ENCODE results near the gene SCN9A. TPM values are rescaled to one million over a fixed set of nuclear protein-coding genes. Genes with fewer than 3 reads are reported as not detected.
"Not testable (repeated sequence)": the region's sequence is repeated elsewhere in the genome, so short reads cannot be mapped to it uniquely, and the experiment has no call there.

SCN9A gene
- total RNA-seq, 2 experiments from 2014 or later: 0.14 to 0.17 TPM

DNA sequence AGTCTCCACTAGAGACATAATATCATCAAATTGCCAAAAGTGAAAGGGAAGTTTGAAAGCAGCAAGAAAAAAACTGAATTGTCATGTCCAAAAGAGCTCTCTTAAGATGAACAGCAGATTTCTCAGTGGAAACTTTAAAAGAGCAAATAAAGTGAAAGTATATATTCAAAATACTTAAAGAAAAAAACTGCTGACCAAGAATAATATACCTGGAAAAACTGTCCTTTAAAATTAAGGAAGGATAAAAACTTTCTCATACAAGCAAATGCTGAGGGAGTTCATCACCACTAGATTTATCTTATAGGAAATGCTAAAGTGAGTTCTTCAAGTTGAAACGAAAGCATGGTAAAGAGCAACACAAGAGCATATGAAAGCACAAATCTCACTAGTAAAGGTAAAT, 164.7 kb downstream of the SCN9A start:
- DNase-seq (no peak), ATAC-seq (ENCODE audit: poor library complexity) (no peak)
- Histone ChIP-seq H3K27me3 (ENCODE audit: control insufficient read depth in 1 of 2, insufficient read depth in 2 of 2, low read length in 2 of 2) (no peaks in the 10 kb centered on the region), H3K9me3 (ENCODE audit: control insufficient read depth in 1 of 2, insufficient read depth in 1 of 2, low read length in 2 of 2) (peaks cover 0 to 10% of the 10 kb centered on the region in 2 experiments), H3K36me3 (ENCODE audit: insufficient read depth, low read length) (no peaks in the 10 kb centered on the region), H3K4me3 (ENCODE audit: low read length) (no peak overlapping the region), H3K27ac (ENCODE audit: low read depth in 1 of 2, low read length in 2 of 2) (no peak overlapping the region), H3K4me1 (ENCODE audit: insufficient read depth, low read length) (no peaks in the 10 kb centered on the region)
- intact Hi-C loops (cut with DNase I, micrococcal nuclease): no loop called here
- Mint-ChIP-seq H3K4me1 (ENCODE audit: low read depth) (no peaks in the 10 kb centered on the region), H3K4me3 (no peak overlapping the region), H3K36me3 (ENCODE audit: low read depth) (no peaks in the 10 kb centered on the region), H3K27ac (no peak overlapping the region), H3K9me3 (peaks cover 15% of the 10 kb centered on the region), H3K27me3 (no peaks in the 10 kb centered on the region)
- TF ChIP-seq, protein P1, sequence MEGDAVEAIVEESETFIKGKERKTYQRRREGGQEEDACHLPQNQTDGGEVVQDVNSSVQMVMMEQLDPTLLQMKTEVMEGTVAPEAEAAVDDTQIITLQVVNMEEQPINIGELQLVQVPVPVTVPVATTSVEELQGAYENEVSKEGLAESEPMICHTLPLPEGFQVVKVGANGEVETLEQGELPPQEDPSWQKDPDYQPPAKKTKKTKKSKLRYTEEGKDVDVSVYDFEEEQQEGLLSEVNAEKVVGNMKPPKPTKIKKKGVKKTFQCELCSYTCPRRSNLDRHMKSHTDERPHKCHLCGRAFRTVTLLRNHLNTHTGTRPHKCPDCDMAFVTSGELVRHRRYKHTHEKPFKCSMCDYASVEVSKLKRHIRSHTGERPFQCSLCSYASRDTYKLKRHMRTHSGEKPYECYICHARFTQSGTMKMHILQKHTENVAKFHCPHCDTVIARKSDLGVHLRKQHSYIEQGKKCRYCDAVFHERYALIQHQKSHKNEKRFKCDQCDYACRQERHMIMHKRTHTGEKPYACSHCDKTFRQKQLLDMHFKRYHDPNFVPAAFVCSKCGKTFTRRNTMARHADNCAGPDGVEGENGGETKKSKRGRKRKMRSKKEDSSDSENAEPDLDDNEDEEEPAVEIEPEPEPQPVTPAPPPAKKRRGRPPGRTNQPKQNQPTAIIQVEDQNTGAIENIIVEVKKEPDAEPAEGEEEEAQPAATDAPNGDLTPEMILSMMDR (IDR thresholded peaks at IDR 0.05): no peak
- ChIA-PET POLR2A (no interaction called here), CTCF (no interaction called here)

DNA sequence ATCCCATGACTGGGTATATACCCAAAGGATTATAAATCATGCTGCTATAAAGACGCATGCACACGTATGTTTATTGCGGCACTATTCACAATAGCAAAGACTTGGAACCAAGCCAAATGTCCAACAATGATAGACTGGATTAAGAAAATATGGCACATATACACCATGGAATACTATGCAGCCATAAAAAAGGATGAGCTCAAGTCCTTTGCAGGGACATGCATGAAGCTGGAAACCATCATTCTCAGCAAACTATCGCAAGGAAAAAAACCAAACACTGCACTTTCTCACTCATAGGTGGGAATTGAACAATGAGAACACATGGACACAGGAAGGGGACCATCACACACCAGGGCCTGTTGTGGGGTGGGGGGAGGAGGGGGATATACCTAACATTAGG, 165.8 kb downstream of the SCN9A start:
- H3K9me3 Mint-ChIP-seq: peaks cover 10% of the 10 kb centered on the region
- ATAC-seq (ENCODE audit: poor library complexity); DNase-seq; H3K36me3 Mint-ChIP-seq (ENCODE audit: low read depth); H3K27ac ChIP-seq (ENCODE audit: low read depth in 1 of 2, low read length in 2 of 2); H3K4me3 ChIP-seq (ENCODE audit: low read length); H3K4me1 Mint-ChIP-seq (ENCODE audit: low read depth); H3K9me3 ChIP-seq (ENCODE audit: control insufficient read depth in 1 of 2, insufficient read depth in 1 of 2, low read length in 2 of 2); POLR2A ChIA-PET; H3K27ac Mint-ChIP-seq; H3K27me3 Mint-ChIP-seq; CTCF ChIA-PET; H3K27me3 ChIP-seq (ENCODE audit: control insufficient read depth in 1 of 2, insufficient read depth in 2 of 2, low read length in 2 of 2); H3K4me3 Mint-ChIP-seq; intact Hi-C loops (cut with DNase I, micrococcal nuclease); H3K4me1 ChIP-seq (ENCODE audit: insufficient read depth, low read length); H3K36me3 ChIP-seq (ENCODE audit: insufficient read depth, low read length): not testable (repeated sequence)

DNA sequence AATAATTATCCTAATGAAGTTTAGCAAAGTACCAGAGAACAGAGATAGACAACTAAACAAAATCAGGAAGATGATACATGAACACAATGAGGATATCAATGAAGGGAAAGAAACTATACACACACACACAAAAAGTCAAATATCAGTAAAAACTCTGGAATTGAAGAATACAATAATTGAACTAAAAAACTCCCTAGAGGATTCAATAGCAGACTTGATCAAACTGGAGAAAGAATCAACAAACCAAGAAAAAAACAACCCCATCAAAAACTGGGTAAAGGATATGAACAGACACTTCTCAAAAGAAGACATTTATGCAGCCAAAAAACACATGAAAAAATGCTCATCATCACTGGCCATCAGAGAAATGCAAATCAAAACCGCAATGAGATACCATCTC, 166.4 kb downstream of the SCN9A start:
- H3K9me3 Mint-ChIP-seq: peaks cover 10% of the 10 kb centered on the region
- H3K4me3 Mint-ChIP-seq; DNase-seq; H3K27ac Mint-ChIP-seq; H3K9me3 ChIP-seq (ENCODE audit: control insufficient read depth in 1 of 2, insufficient read depth in 1 of 2, low read length in 2 of 2); H3K27ac ChIP-seq (ENCODE audit: low read depth in 1 of 2, low read length in 2 of 2); H3K27me3 Mint-ChIP-seq; H3K36me3 Mint-ChIP-seq (ENCODE audit: low read depth); H3K27me3 ChIP-seq (ENCODE audit: control insufficient read depth in 1 of 2, insufficient read depth in 2 of 2, low read length in 2 of 2); H3K4me1 Mint-ChIP-seq (ENCODE audit: low read depth); CTCF ChIA-PET; ATAC-seq (ENCODE audit: poor library complexity); POLR2A ChIA-PET; H3K4me1 ChIP-seq (ENCODE audit: insufficient read depth, low read length); intact Hi-C loops (cut with DNase I, micrococcal nuclease); H3K4me3 ChIP-seq (ENCODE audit: low read length); H3K36me3 ChIP-seq (ENCODE audit: insufficient read depth, low read length): not testable (repeated sequence)

DNA sequence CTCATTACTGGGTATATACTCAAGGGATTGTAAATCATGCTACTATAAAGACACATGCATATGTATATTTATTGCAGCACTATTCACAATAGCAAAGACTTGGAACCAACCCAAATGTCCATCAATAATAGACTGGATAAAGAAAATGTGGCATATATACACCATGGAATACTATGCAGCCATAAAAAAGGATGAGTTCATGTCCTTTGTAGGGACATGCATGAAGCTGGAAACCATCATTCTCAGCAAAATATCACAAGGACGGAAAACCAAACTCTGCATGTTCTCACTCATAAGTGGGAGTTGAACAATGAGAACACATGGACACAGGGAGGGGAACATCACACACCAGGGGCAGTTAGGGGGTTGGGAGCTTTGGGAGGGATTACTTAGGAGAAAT, 169.6 kb downstream of the SCN9A start:
- CTCF ChIA-PET; H3K4me3 ChIP-seq (ENCODE audit: low read length); H3K36me3 Mint-ChIP-seq (ENCODE audit: low read depth); H3K27ac ChIP-seq (ENCODE audit: low read depth in 1 of 2, low read length in 2 of 2); H3K4me1 ChIP-seq (ENCODE audit: insufficient read depth, low read length); H3K4me3 Mint-ChIP-seq; ATAC-seq (ENCODE audit: poor library complexity); POLR2A ChIA-PET; DNase-seq; H3K27ac Mint-ChIP-seq; H3K36me3 ChIP-seq (ENCODE audit: insufficient read depth, low read length); H3K9me3 ChIP-seq (ENCODE audit: control insufficient read depth in 1 of 2, insufficient read depth in 1 of 2, low read length in 2 of 2); H3K4me1 Mint-ChIP-seq (ENCODE audit: low read depth); intact Hi-C loops (cut with DNase I, micrococcal nuclease); H3K27me3 Mint-ChIP-seq; H3K27me3 ChIP-seq (ENCODE audit: control insufficient read depth in 1 of 2, insufficient read depth in 2 of 2, low read length in 2 of 2): not testable (repeated sequence)
- H3K9me3 Mint-ChIP-seq: peaks cover 10% of the 10 kb centered on the region

DNA sequence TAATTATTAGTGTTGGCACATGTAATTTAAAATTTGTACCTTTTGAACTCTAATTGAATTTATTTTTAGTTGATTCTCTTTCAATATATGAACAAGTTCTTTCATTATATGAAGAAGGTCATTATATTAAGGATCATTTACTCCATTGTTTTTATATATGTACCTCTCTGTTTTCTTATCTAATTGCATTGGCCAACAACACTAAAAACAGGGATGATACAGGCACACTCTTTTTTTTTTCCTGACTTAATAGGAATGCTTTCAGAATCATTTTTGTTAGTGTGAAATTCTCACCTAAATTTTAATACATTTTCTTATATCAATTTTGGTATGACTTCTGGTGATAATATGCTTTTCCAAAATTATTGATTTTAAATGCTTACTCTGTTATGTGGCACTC, 173.0 kb downstream of the SCN9A start:
- Histone ChIP-seq H3K27ac (ENCODE audit: low read depth in 1 of 2, low read length in 2 of 2) (no peak overlapping the region), H3K9me3 (ENCODE audit: control insufficient read depth in 1 of 2, insufficient read depth in 1 of 2, low read length in 2 of 2) (peaks cover 0 to 9% of the 10 kb centered on the region in 2 experiments), H3K36me3 (ENCODE audit: insufficient read depth, low read length) (no peaks in the 10 kb centered on the region), H3K4me3 (ENCODE audit: low read length) (no peak overlapping the region), H3K4me1 (ENCODE audit: insufficient read depth, low read length) (no peaks in the 10 kb centered on the region), H3K27me3 (ENCODE audit: control insufficient read depth in 1 of 2, insufficient read depth in 2 of 2, low read length in 2 of 2) (no peaks in the 10 kb centered on the region)
- Mint-ChIP-seq H3K4me1 (ENCODE audit: low read depth) (no peaks in the 10 kb centered on the region), H3K4me3 (no peak overlapping the region), H3K9me3 (peaks cover 2% of the 10 kb centered on the region), H3K27ac (no peak overlapping the region), H3K36me3 (ENCODE audit: low read depth) (no peaks in the 10 kb centered on the region), H3K27me3 (no peaks in the 10 kb centered on the region)
- CTCF ChIA-PET: no interaction called here
- intact Hi-C loops (cut with DNase I, micrococcal nuclease): no loop called here
- TF ChIP-seq, protein P1 (IDR thresholded peaks at IDR 0.05): no peak
- ATAC-seq (ENCODE audit: poor library complexity): no peak
- POLR2A ChIA-PET: no interaction called here
- DNase-seq: no peak

Measured in CD4-positive, alpha-beta T cell (primary cell).